K562 (cell line): ENCODE measurements around the gene HK1. TPM values are rescaled to one million over a fixed set of nuclear protein-coding genes. Genes with fewer than 3 reads are reported as not detected.

Experiments
- BACH1 ChIP-seq: fragments of 200-800 bp; sonication (Bioruptor generic); IDR thresholded peaks from 2 replicates; pipeline ENCODE4 v1.6.1; 2016; ENCODE audit warnings: missing genetic modification characterization, missing compliant biosample characterization
- CREBBP ChIP-seq: IDR thresholded peaks from one replicate; pipeline ENCODE4 v1.6.1; 2012; ENCODE audit warnings: low read depth, mild to moderate bottlenecking, control low read depth, inconsistent platforms, low read length
- CUX1 ChIP-seq: fragments of 200-800 bp; sonication (Bioruptor generic); IDR thresholded peaks from 2 replicates; pipeline ENCODE4 v1.6.1; 2016; ENCODE audit warnings: missing genetic modification characterization, missing compliant biosample characterization
- DNMT1 ChIP-seq: fragments of 450-650 bp; IDR thresholded peaks from 2 replicates; pipeline ENCODE4 v1.6.1; 2016; ENCODE audit warnings: antibody characterized with exemption, mild to moderate bottlenecking
- EP400 ChIP-seq: fragments of 450-650 bp; IDR thresholded peaks from 2 replicates; pipeline ENCODE4 v1.6.1; 2017; ENCODE audit warnings: antibody characterized with exemption, mild to moderate bottlenecking, moderate library complexity
- ETS1 ChIP-seq: conservative IDR thresholded peaks from 2 replicates; pipeline ENCODE4 v1.6.1; 2011; ENCODE audit warnings: low read depth, mild to moderate bottlenecking, low read length; ENCODE audit not compliant: control insufficient read depth
- ETV6 ChIP-seq, 3 experiments: fragments of 150-350 bp in 1 of 3; sonication (generic) in 1 of 3; formaldehyde crosslinking in 1 of 3; IDR thresholded peaks; 2 replicates each; pipeline versions ENCODE4 v1.6.1 to v1.8.0; 2014 to 2022; ENCODE audit warnings: borderline replicate concordance in 2 of 3, low read depth in 2 of 3, antibody characterized with exemption in 1 of 3, low read length in 1 of 3, mild to moderate bottlenecking in 1 of 3, missing genetic modification reagents in 1 of 3
- HDGF ChIP-seq: fragments of 450-650 bp; IDR thresholded peaks from 2 replicates; pipeline ENCODE4 v1.6.1; 2016
- KDM4B ChIP-seq, 2 experiments: fragments of 450-650 bp in 1 of 2; sonication (generic) in 1 of 2; IDR thresholded peaks; 2 replicates each; pipeline ENCODE4 v1.6.1; 2016 to 2017; ENCODE audit warnings: borderline replicate concordance in 2 of 2, antibody characterized with exemption in 1 of 2, low read depth in 1 of 2, mild to moderate bottlenecking in 1 of 2
- KDM5B ChIP-seq: fragments of 200-600 bp; sonication (generic); IDR thresholded peaks from 2 replicates; pipeline ENCODE4 v1.6.1; 2012; ENCODE audit warnings: low read depth, mild to moderate bottlenecking, moderate library complexity, low read length, control low read depth, inconsistent platforms; ENCODE audit not compliant: insufficient replicate concordance
- LARP7 ChIP-seq: fragments of 450-650 bp; IDR thresholded peaks from 2 replicates; pipeline ENCODE4 v1.6.1; 2016
- MAX ChIP-seq: sonication (generic); formaldehyde crosslinking; IDR thresholded peaks from 2 replicates; pipeline ENCODE4 v1.9.0; 2022; ENCODE audit warnings: mild to moderate bottlenecking, missing genetic modification reagents
- MXI1 ChIP-seq: IDR thresholded peaks from 2 replicates; pipeline ENCODE4 v1.6.1; 2011; ENCODE audit warnings: low read depth, mild to moderate bottlenecking, improper control_type of control experiment, low read length
- NFIC ChIP-seq: fragments of 450-650 bp; IDR thresholded peaks from 2 replicates; pipeline ENCODE4 v1.6.1; 2017; ENCODE audit warnings: mild to moderate bottlenecking, inconsistent platforms
- SMAD1 ChIP-seq: fragments of 150-350 bp; IDR thresholded peaks from 2 replicates; pipeline ENCODE4 v1.6.1; 2014; ENCODE audit warnings: low read length, low read depth; ENCODE audit not compliant: partially characterized antibody
- SMAD3 ChIP-seq: fragments of 450-650 bp; formaldehyde crosslinking; conservative IDR thresholded peaks from 2 replicates; pipeline ENCODE4 v1.4.0; 2020; ENCODE audit warnings: mild to moderate bottlenecking
- WHSC1 ChIP-seq: IDR thresholded peaks from one replicate; pipeline ENCODE4 v1.6.1; 2012; ENCODE audit warnings: low read length, control low read depth, inconsistent platforms
- ZBTB26 ChIP-seq: fragments of 450-650 bp; formaldehyde crosslinking; IDR thresholded peaks from 2 replicates; pipeline ENCODE4 v1.4.0; 2022; ENCODE audit warnings: missing genetic modification characterization
- ZNF165 ChIP-seq: fragments of 250-450 bp; sonication (Bioruptor Pico); IDR thresholded peaks from 2 replicates; pipeline ENCODE4 v1.4.0; 2020; ENCODE audit warnings: borderline replicate concordance
- ZNF311 ChIP-seq: fragments of 250-450 bp; sonication (Bioruptor Pico); IDR thresholded peaks from 2 replicates; pipeline ENCODE4 v1.4.0; 2020; ENCODE audit warnings: mild to moderate bottlenecking, moderate library complexity
- ZNF583 ChIP-seq: fragments of 250-450 bp; sonication (Bioruptor Pico); IDR thresholded peaks from 2 replicates; pipeline ENCODE4 v1.4.0; 2020
- polyA plus RNA-seq, 8 experiments: library from polyadenylated mRNA; depleted of rRNA in 4 of 8; stranded (reverse) in 5 of 8; unstranded in 3 of 8; fragments of >200 nt; fragmentation: Nextera tagmentation in 2 of 8; fragmentation: Illumina TruSeq in 1 of 8; extraction: Ambion mirVana in 2 of 8; extraction: Trizol in 1 of 8; gene quantifications; 2 replicates each; pipeline versions ENCODE4 v1.2.1 to v1.2.3, GENCODE V29; 2011 to 2014; ENCODE audit warnings: inconsistent platforms in 1 of 8, missing spikeins in 1 of 8
- total RNA-seq, 7 experiments: library from RNA; depleted of rRNA in 6 of 7; stranded (reverse); fragments of >200 nt in 6 of 7; fragmentation: Illumina TruSeq in 2 of 7; extraction: Trizol in 2 of 7; gene quantifications; 2 replicates each; pipeline versions ENCODE4 v1.2.1 to v1.2.3, GENCODE V29; 2011 to 2021; ENCODE audit warnings: low replicate concordance in 1 of 7

Gene HK1
- total and polyA plus RNA-seq, 9 of the 15 experiments (the other 6 are each of a cell fraction or from before 2014, with no cell fraction given), result 29.2 to 444 (median 193) TPM

- TF ChIP-seq ETV6 (IDR thresholded peaks at IDR 0.05; ENCODE audit: borderline replicate concordance in 1 of 2, low read depth in 2 of 2, low read length in 1 of 2), result no peak
- no peak for TF ChIP-seq ETV6 (CRISPR knock-in tag; IDR thresholded peaks at IDR 0.05; ENCODE audit: borderline replicate concordance)
- peak; percentile 94 for TF ChIP-seq MAX (CRISPR knock-in tag)
- TF ChIP-seq KDM4B (IDR thresholded peaks at IDR 0.05; ENCODE audit: borderline replicate concordance in 2 of 2, low read depth in 1 of 2), result no peak
- TF ChIP-seq SMAD3 (CRISPR knock-in tag), result no peak
- peak; percentile 78; the same call in 1 of the 2 replicates for TF ChIP-seq CUX1 (CRISPR knock-in tag)
- no peak for TF ChIP-seq CREBBP
- TF ChIP-seq BACH1 (tag), result no peak
- TF ChIP-seq DNMT1, result no peak
- TF ChIP-seq KDM5B, result peak; percentile 37
- peak; percentile 99 for TF ChIP-seq HDGF
- peak; percentile 62; the same call in 1 of the 2 replicates for TF ChIP-seq MXI1
- peak; percentile 39 for TF ChIP-seq NFIC
- TF ChIP-seq WHSC1, result no peak
- peak; percentile 60; the same call in 1 of the 2 replicates for TF ChIP-seq LARP7
- TF ChIP-seq ZBTB26 (CRISPR knock-in tag), result no peak
- no peak for TF ChIP-seq ZNF583
- no peak for TF ChIP-seq SMAD1
- TF ChIP-seq ETS1, result peak; percentile 53
- no peak for TF ChIP-seq ZNF311
- TF ChIP-seq ZNF165 (CRISPR knock-in tag), result no peak
- peak; percentile 91 for TF ChIP-seq EP400
These were observed 56.2 kb downstream of the HK1 start (continued) for GRCh38 chr10:69334302-69335062.
